Hippocampal formation (tissue), 2 donors: ENCODE data around the gene EPHA5.
"Not testable (repeated sequence)": the region's sequence is repeated elsewhere in the genome, so short reads cannot be mapped to it uniquely, and the experiment has no call there.

Experiments
- DNase-seq, 2 donors: peaks; one replicate each; lab custom pipeline; 2025; lab: John Stamatoyannopoulos, UW

Gene EPHA5

GRCh38 chr4:65367306-65367705 is 303.0 kb downstream of the EPHA5 start:
- no peak for DNase-seq

GRCh38 chr4:65358914-65359313 is 311.4 kb downstream of the EPHA5 start:
- no peak for DNase-seq

GRCh38 chr4:65353098-65353497 is 317.2 kb downstream of the EPHA5 start:
- no peak for DNase-seq

GRCh38 chr4:65344278-65344825 is 325.9 kb downstream of the EPHA5 start:
- DNase-seq, result no peak

- no peak for DNase-seq
Observed at GRCh38 chr4:65343342-65343741, 326.9 kb downstream of the EPHA5 start.

GRCh38 chr4:65341557-65341956 is 328.7 kb downstream of the EPHA5 start:
- no peak for DNase-seq

- no peak for DNase-seq
Observed at GRCh38 chr4:65340382-65341109, 329.7 kb downstream of the EPHA5 start.

- no peak for DNase-seq
Observed at GRCh38 chr4:65337371-65337770, 332.9 kb downstream of the EPHA5 start.

GRCh38 chr4:65336465-65336864 is 333.8 kb downstream of the EPHA5 start:
- no peak for DNase-seq

- DNase-seq, result no peak
Observed at GRCh38 chr4:65316534-65316933, 353.8 kb downstream of the EPHA5 start.

- no peak for DNase-seq
Observed at GRCh38 chr4:65311120-65311519, 359.2 kb downstream of the EPHA5 start.

GRCh38 chr4:65310586-65310985 is 359.7 kb downstream of the EPHA5 start:
- DNase-seq, result no peak

GRCh38 chr4:65308626-65309025 is 361.7 kb downstream of the EPHA5 start:
- DNase-seq, result not testable (repeated sequence)

- DNase-seq, result no peak
Observed at GRCh38 chr4:65302145-65302544, 368.1 kb downstream of the EPHA5 start.

- DNase-seq, result no peak
Observed at GRCh38 chr4:65296246-65296645, 374.0 kb downstream of the EPHA5 start.

- no peak for DNase-seq
Observed at GRCh38 chr4:65287071-65287470, 383.2 kb downstream of the EPHA5 start.
